IMR-90 (cell line): ENCODE data around the gene ACKR2.

Experiments used
- CEBPB ChIP-seq: IDR thresholded peaks from 2 replicates; pipeline ENCODE4 v1.6.1; 2012; ENCODE audit warnings: low read depth, low read length, improper control_type of control experiment
- CHD1 ChIP-seq: IDR thresholded peaks from 2 replicates; pipeline ENCODE4 v1.6.1; 2012; ENCODE audit warnings: low read depth, low read length, improper control_type of control experiment
- CTCF ChIP-seq: conservative IDR thresholded peaks from 2 replicates; pipeline ENCODE4 v1.5.1; 2012; ENCODE audit warnings: mild to moderate bottlenecking, low read depth, low read length, improper control_type of control experiment
- FOS ChIP-seq: fragments of 150-350 bp; IDR thresholded peaks from 2 replicates; pipeline ENCODE4 v1.6.1; 2016; ENCODE audit warnings: low read depth, low read length
- MAFK ChIP-seq: IDR thresholded peaks from 2 replicates; pipeline ENCODE4 v1.6.1; 2012; ENCODE audit warnings: low read depth, low read length, improper control_type of control experiment
- MAZ ChIP-seq: IDR thresholded peaks from 2 replicates; pipeline ENCODE4 v1.6.1; 2012; ENCODE audit warnings: low read depth, mild to moderate bottlenecking, low read length, improper control_type of control experiment, moderate library complexity, borderline replicate concordance
- POLR2A ChIP-seq: IDR thresholded peaks from 2 replicates; pipeline ENCODE4 v1.6.1; 2012; ENCODE audit warnings: mild to moderate bottlenecking, low read depth, low read length
- RAD21 ChIP-seq: IDR thresholded peaks from 2 replicates; pipeline ENCODE4 v1.6.1; 2012; ENCODE audit warnings: low read length, improper control_type of control experiment
- RFX5 ChIP-seq: IDR thresholded peaks from 2 replicates; pipeline ENCODE4 v1.8.0; 2012; ENCODE audit warnings: low read depth, mild to moderate bottlenecking, low read length, moderate library complexity
- SMC3 ChIP-seq: fragments of 150-350 bp; IDR thresholded peaks from 2 replicates; pipeline ENCODE4 v1.6.1; 2016; ENCODE audit warnings: low read depth, mild to moderate bottlenecking, antibody characterized with exemption, low read length, moderate library complexity
- TF ChIP-seq, protein P1 (sequence below): fragments of 150-350 bp; IDR thresholded peaks from 2 replicates; pipeline ENCODE4 v1.6.1; 2017; ENCODE audit warnings: mild to moderate bottlenecking, antibody characterized with exemption, low read length, low read depth

- TF ChIP-seq, protein P1, sequence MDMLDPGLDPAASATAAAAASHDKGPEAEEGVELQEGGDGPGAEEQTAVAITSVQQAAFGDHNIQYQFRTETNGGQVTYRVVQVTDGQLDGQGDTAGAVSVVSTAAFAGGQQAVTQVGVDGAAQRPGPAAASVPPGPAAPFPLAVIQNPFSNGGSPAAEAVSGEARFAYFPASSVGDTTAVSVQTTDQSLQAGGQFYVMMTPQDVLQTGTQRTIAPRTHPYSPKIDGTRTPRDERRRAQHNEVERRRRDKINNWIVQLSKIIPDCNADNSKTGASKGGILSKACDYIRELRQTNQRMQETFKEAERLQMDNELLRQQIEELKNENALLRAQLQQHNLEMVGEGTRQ, result no peak
- TF ChIP-seq POLR2A (no peak), CTCF (no peak), CEBPB (no peak), SMC3 (no peak), MAFK (no peak), FOS (no peak), RAD21 (no peak), RFX5 (no peak), MAZ (no peak), CHD1 (no peak)
Measured at GRCh38 chr3:42799376-42799775, 9.9 kb upstream of the ACKR2 start.
